H1 (cell line): Measurements from ENCODE around the gene TEK. TPM values are rescaled to one million over a fixed set of nuclear protein-coding genes. Genes with fewer than 3 reads are reported as not detected.
A peak's percentile ranks its signal among the peaks of the same experiment; 100 is the strongest.

Experiments used
- ASH2L ChIP-seq: fragments of 200-600, 300-600 bp; sonication (generic); IDR thresholded peaks from one replicate; pipeline ENCODE4 v1.7.1; 2017; ENCODE audit warnings: low read length
- ATF3 ChIP-seq: IDR thresholded peaks from 2 replicates; pipeline ENCODE4 v1.6.1; 2011; ENCODE audit warnings: low read depth, mild to moderate bottlenecking, low read length; ENCODE audit not compliant: insufficient read depth
- BACH1 ChIP-seq: IDR thresholded peaks from 2 replicates; pipeline ENCODE4 v1.6.1; 2012; ENCODE audit warnings: low read length, improper control_type of control experiment
- BCL11A ChIP-seq, 2 experiments: IDR thresholded peaks; one replicate each; pipeline ENCODE4 v1.6.1; 2011; ENCODE audit warnings: low read depth in 2 of 2, low read length in 2 of 2, mild to moderate bottlenecking in 2 of 2
- BRCA1 ChIP-seq: IDR thresholded peaks from 2 replicates; pipeline ENCODE4 v1.6.1; 2012; ENCODE audit warnings: low read depth, low read length, improper control_type of control experiment
- CBX8 ChIP-seq: fragments of 300-800, 300-1000 bp; sonication (generic); IDR thresholded peaks from 2 replicates; pipeline ENCODE4 v1.7.1; 2016; ENCODE audit warnings: low read depth, low read length, borderline replicate concordance
- CREB1 ChIP-seq: IDR thresholded peaks from 2 replicates; pipeline ENCODE4 v1.6.1; 2012; ENCODE audit warnings: inconsistent platforms
- E2F6 ChIP-seq: IDR thresholded peaks from 2 replicates; pipeline ENCODE4 v1.6.1; 2012; ENCODE audit warnings: inconsistent platforms
- EGR1 ChIP-seq: IDR thresholded peaks from 2 replicates; pipeline ENCODE4 v1.6.1; 2011; ENCODE audit warnings: low read depth, low read length, borderline replicate concordance
- FOSL1 ChIP-seq: IDR thresholded peaks from 2 replicates; pipeline ENCODE4 v1.6.1; 2011; ENCODE audit warnings: mild to moderate bottlenecking, low read depth, low read length, moderate library complexity; ENCODE audit not compliant: insufficient read depth
- GTF2F1 ChIP-seq: IDR thresholded peaks from 2 replicates; pipeline ENCODE4 v1.6.1; 2012; ENCODE audit warnings: low read depth, low read length, improper control_type of control experiment, borderline replicate concordance
- HDAC6 ChIP-seq: IDR thresholded peaks from one replicate; pipeline ENCODE4 v1.7.1; 2012; ENCODE audit warnings: low read depth, mild to moderate bottlenecking, inconsistent platforms, low read length, moderate library complexity
- KDM1A ChIP-seq: fragments of 200-600, 300-600 bp; sonication (generic); IDR thresholded peaks from 2 replicates; pipeline ENCODE4 v1.7.1; 2016; ENCODE audit warnings: mild to moderate bottlenecking, low read length, borderline replicate concordance
- KDM4A ChIP-seq: IDR thresholded peaks from one replicate; pipeline ENCODE4 v1.7.1; 2012; ENCODE audit warnings: low read depth, mild to moderate bottlenecking, moderate library complexity, low read length, inconsistent platforms; ENCODE audit not compliant: severe bottlenecking
- MAX ChIP-seq: IDR thresholded peaks from 2 replicates; pipeline ENCODE4 v1.6.1; 2012; ENCODE audit warnings: inconsistent platforms
- PHF8 ChIP-seq: fragments of 200-600 bp; sonication (generic); conservative IDR thresholded peaks from 2 replicates; pipeline ENCODE4 v1.7.1; 2012; ENCODE audit warnings: low read depth, mild to moderate bottlenecking, inconsistent platforms, low read length, moderate library complexity
- RFX5 ChIP-seq: IDR thresholded peaks from 2 replicates; pipeline ENCODE4 v1.6.1; 2011; ENCODE audit warnings: low read depth, low read length, improper control_type of control experiment, borderline replicate concordance
- RNF2 ChIP-seq: fragments of 200-900, 300-1000 bp; sonication (generic); IDR thresholded peaks from 2 replicates; pipeline ENCODE4 v1.7.1; 2016; ENCODE audit warnings: borderline replicate concordance, low read depth, mild to moderate bottlenecking, antibody characterized with exemption, low read length; ENCODE audit not compliant: poor library complexity, severe bottlenecking; ENCODE audit errors: missing control alignments
- SAP30 ChIP-seq: fragments of 300-600 bp; sonication (generic); IDR thresholded peaks from 2 replicates; pipeline ENCODE4 v1.7.1; 2012; ENCODE audit warnings: low read length, moderate library complexity, mild to moderate bottlenecking, inconsistent platforms; ENCODE audit not compliant: insufficient read depth, insufficient replicate concordance
- SP1 ChIP-seq: IDR thresholded peaks from 2 replicates; pipeline ENCODE4 v1.6.1; 2011; ENCODE audit warnings: low read depth, low read length
- TAF1 ChIP-seq: IDR thresholded peaks from 2 replicates; pipeline ENCODE4 v1.6.1; 2011; ENCODE audit warnings: mild to moderate bottlenecking, low read depth, low read length
- TEAD4 ChIP-seq: IDR thresholded peaks from 2 replicates; pipeline ENCODE4 v1.6.1; 2012; ENCODE audit warnings: low read depth, low read length, inconsistent platforms, mixed read lengths
- ZNF274 ChIP-seq: IDR thresholded peaks from 2 replicates; pipeline ENCODE4 v1.7.0; 2012; ENCODE audit warnings: low read length, borderline replicate concordance; ENCODE audit errors: extremely low read depth
- polyA plus RNA-seq, 7 experiments: library from polyadenylated mRNA; depleted of rRNA in 3 of 7; stranded (reverse) in 5 of 7; unstranded in 2 of 7; fragments of >200 nt in 5 of 7; fragments of 200-250 nt in 2 of 7; gene quantifications; 1 replicate in 5 of 7; 2 replicates in 1 of 7; 4 replicates in 1 of 7; pipeline versions ENCODE4 v1.2.1 to v1.2.3, GENCODE V29; 2011 to 2013; ENCODE audit warnings: missing spikeins in 2 of 7, mixed read lengths in 2 of 7
- total RNA-seq: library from RNA; stranded (reverse); fragmentation: NEBNext Ultra II Directional; extraction: Animal tissue kit (Norgen Biotek cat#: 25700); gene quantifications from 2 replicates; pipeline ENCODE4 v1.2.1, GENCODE V29; 2021

Gene TEK
- total and polyA plus RNA-seq, 2 of the 8 experiments (the other 6 are each of a cell fraction or from before 2014, with no cell fraction given): 11.0 to 35.8 TPM

- TF ChIP-seq E2F6 (peak; percentile 28; the same call in 1 of the 2 replicates), SP1 (no peak), BCL11A (IDR thresholded peaks at IDR 0.05; ENCODE audit: low read depth in 2 of 2, low read length in 2 of 2) (no peak), BRCA1 (no peak), PHF8 (0 out of 2 replicates have a peak, but pooled peaks have one; percentile 10), KDM4A (no peak), TEAD4 (peak; percentile 39; the same call in 1 of the 2 replicates), GTF2F1 (no peak), MAX (no peak), FOSL1 (no peak), CBX8 (no peak), BACH1 (no peak), EGR1 (no peak), KDM1A (no peak), RFX5 (no peak), CREB1 (no peak), TAF1 (peak; percentile 65), ATF3 (no peak), ASH2L (peak; percentile 61), SAP30 (no peak), HDAC6 (no peak), ZNF274 (no peak), RNF2 (no peak)
- TF ChIP-seq, all 59 proteins: peak for 9
These were observed at the start of gene TEK (continued) for GRCh38 chr9:27108981-27109541.
